ENCODE measurements around the gene E2F2. TPM values are rescaled to one million over a fixed set of nuclear protein-coding genes. Genes with fewer than 3 reads are reported as not detected.

Gene E2F2
- total RNA-seq, 1 donor from 2014 or later = 23.5 TPM

- Mint-ChIP-seq H3K9me3 (no peaks in the 10 kb centered on the region), H3K36me3 (ENCODE audit: low read depth) (peaks cover 7% of the 10 kb centered on the region), H3K27ac (ENCODE audit: unreplicated experiment) (peak overlapping the region; percentile 0), H3K4me1 (peaks cover 42% of the 10 kb centered on the region), H3K27me3 (ENCODE audit: low read depth) (no peaks in the 10 kb centered on the region), H3K4me3 (peak overlapping the region; percentile 31)
- TF ChIP-seq, protein P1, sequence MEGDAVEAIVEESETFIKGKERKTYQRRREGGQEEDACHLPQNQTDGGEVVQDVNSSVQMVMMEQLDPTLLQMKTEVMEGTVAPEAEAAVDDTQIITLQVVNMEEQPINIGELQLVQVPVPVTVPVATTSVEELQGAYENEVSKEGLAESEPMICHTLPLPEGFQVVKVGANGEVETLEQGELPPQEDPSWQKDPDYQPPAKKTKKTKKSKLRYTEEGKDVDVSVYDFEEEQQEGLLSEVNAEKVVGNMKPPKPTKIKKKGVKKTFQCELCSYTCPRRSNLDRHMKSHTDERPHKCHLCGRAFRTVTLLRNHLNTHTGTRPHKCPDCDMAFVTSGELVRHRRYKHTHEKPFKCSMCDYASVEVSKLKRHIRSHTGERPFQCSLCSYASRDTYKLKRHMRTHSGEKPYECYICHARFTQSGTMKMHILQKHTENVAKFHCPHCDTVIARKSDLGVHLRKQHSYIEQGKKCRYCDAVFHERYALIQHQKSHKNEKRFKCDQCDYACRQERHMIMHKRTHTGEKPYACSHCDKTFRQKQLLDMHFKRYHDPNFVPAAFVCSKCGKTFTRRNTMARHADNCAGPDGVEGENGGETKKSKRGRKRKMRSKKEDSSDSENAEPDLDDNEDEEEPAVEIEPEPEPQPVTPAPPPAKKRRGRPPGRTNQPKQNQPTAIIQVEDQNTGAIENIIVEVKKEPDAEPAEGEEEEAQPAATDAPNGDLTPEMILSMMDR (conservative IDR thresholded peaks at IDR 0.05) = no peak
- no peak for DNase-seq (ENCODE audit: low read depth, low spot score)
These were observed 4.5 kb downstream of the E2F2 start for GRCh38 chr1:23526329-23527041.

DNA sequence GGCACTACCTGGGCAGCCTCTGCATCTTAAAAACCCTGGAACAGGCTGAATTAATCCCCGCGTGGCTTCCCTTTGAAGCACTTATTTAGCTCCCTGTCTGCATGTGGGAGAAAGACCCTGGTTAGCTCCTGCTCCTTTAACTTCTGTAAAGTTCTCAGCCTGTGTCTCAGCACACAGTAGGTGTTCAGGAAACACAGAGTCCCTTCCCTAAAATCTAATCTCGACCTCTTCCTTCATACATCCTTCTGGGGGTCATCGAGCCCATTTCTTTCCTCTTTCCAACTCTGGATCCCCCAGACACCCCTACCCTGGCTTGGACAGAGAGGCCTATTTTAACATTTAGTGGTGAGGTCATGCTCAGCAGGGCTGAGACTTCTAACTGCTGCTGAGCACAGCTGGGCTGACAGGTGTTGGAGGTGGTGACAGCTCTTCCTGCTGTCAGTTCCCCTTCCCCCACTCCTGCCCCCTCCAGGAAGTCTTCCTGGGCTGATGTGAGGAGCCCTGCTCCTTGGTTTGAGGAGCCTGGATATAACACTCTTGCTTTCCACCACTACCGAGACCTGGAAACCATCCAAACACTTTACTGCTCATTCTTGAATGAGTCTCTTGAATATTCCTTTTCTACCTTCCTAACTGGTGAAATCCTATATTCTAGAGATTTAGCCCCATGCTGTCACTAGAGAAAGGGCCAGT, 5.3 kb downstream of the E2F2 start:
- H3K9me3 Mint-ChIP-seq = no peaks in the 10 kb centered on the region
- H3K36me3 Mint-ChIP-seq (ENCODE audit: low read depth) = peaks cover 8% of the 10 kb centered on the region
- TF ChIP-seq, protein P1 (conservative IDR thresholded peaks at IDR 0.05) = no peak
- no peak for DNase-seq (ENCODE audit: low read depth, low spot score)
- H3K4me3 Mint-ChIP-seq = peak overlapping the region; percentile 31
- no peaks in the 10 kb centered on the region for H3K27me3 Mint-ChIP-seq (ENCODE audit: low read depth)
- H3K27ac Mint-ChIP-seq (ENCODE audit: unreplicated experiment) = peak overlapping the region; percentile 8
- peaks cover 37% of the 10 kb centered on the region for H3K4me1 Mint-ChIP-seq

DNA sequence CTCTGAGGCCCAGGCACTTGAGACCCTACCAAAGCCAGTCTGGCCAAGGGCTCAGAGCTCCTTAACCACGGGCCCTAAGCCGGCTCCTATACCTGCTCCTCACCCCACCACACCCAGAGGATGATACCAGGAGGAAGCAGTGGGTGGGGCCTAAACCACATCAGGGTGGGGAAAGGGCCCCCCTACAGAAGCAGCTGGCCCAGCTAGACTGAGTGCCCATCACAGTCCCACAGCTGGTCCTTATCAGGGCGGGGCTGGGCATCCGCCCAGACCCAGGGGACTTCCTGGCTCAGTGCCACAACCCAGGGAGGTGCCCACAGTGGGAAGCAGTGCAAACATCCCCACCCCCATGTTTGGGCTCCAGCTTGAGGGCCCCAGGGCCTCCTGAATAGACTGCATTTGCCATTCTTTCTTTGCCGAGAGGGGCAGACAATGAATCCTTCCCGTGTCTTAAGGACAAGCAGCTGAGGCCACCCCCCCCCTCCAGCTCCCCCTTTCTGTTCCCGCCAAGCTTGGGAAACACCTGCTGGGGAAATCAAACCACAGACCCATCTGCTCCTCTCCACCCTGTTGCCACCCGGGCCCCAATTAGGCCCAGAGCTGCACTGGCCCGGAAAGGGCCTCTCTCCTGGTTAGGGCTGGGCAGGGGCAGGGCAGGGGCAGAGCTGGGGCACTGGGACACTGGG, 6.2 kb downstream of the E2F2 start:
- peaks cover 32% of the 10 kb centered on the region for H3K4me1 Mint-ChIP-seq
- H3K27ac Mint-ChIP-seq (ENCODE audit: unreplicated experiment) = no peak overlapping the region
- H3K4me3 Mint-ChIP-seq = no peak overlapping the region
- no peak for DNase-seq (ENCODE audit: low read depth, low spot score)
- H3K27me3 Mint-ChIP-seq (ENCODE audit: low read depth) = no peaks in the 10 kb centered on the region
- TF ChIP-seq, protein P1 (conservative IDR thresholded peaks at IDR 0.05) = no peak
- no peaks in the 10 kb centered on the region for H3K9me3 Mint-ChIP-seq
- H3K36me3 Mint-ChIP-seq (ENCODE audit: low read depth) = peaks cover 8% of the 10 kb centered on the region

DNA sequence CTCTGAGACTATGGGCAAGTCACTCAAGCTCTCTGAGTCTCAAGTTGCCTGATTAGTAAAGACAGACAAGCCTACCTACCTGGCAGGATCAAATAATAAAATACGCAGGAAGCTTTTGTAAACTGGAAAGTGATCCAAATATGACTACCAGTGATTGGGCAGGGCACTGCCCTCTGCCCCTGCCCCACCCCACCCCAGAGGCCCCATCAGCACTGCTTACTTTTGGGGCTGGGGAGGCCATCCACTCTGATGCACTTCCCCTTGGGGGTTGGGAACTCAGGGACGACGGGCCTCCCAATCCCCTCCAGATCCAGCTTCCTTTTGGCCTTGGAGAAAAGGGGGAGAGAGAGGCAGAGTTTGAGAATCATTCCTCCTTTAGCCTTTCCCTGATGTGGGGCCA, 6.9 kb downstream of the E2F2 start:
- peaks cover 25% of the 10 kb centered on the region for H3K4me1 Mint-ChIP-seq
- H3K27me3 Mint-ChIP-seq (ENCODE audit: low read depth) = no peaks in the 10 kb centered on the region
- H3K27ac Mint-ChIP-seq (ENCODE audit: unreplicated experiment) = no peak overlapping the region
- DNase-seq (ENCODE audit: low read depth, low spot score) = no peak
- no peaks in the 10 kb centered on the region for H3K9me3 Mint-ChIP-seq
- peaks cover 8% of the 10 kb centered on the region for H3K36me3 Mint-ChIP-seq (ENCODE audit: low read depth)
- TF ChIP-seq, protein P1 (conservative IDR thresholded peaks at IDR 0.05) = no peak
- no peak overlapping the region for H3K4me3 Mint-ChIP-seq

DNA sequence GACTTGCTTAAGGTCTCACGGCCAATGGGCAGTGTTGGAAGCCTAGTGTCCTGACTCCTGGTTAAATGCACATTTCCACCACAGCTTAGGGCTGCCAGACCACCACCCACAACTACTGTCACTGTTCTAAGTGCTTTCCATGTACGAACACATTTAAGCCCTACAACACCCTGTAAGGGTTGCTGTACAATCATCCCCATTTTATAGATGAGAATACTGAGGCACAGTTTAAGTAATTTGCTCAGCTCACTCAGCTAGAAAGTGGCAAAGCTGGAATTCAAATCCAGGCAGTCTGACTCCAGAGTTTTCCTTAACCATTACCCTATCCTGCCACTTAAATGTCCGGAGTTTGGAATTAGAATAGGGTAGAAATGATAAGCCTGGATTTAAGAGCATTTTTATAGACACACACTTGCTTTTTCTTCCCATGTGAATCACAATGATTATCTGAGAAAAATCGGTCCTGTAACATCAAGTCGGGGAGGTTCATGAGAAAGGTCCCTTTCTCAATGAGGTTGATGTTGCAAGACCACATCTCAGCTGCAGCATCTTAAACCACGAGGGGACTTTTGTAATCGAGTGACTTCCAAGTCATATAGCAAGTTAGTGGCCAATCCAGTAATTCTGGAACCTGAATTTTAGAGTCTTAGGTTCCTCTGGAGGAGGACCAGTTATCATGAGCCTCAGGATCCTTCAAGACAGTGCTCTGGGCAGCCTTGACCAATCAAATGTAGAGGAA, 8.6 kb downstream of the E2F2 start:
- no peaks in the 10 kb centered on the region for H3K27me3 Mint-ChIP-seq (ENCODE audit: low read depth)
- TF ChIP-seq, protein P1 (conservative IDR thresholded peaks at IDR 0.05) = no peak
- H3K36me3 Mint-ChIP-seq (ENCODE audit: low read depth) = peaks cover 8% of the 10 kb centered on the region
- peaks cover 16% of the 10 kb centered on the region for H3K4me1 Mint-ChIP-seq
- no peak overlapping the region for H3K27ac Mint-ChIP-seq (ENCODE audit: unreplicated experiment)
- no peak for DNase-seq (ENCODE audit: low read depth, low spot score)
- H3K4me3 Mint-ChIP-seq = no peak overlapping the region
- H3K9me3 Mint-ChIP-seq = no peaks in the 10 kb centered on the region

Data from neural crest cell (in vitro differentiated cells).